GM21786 (cell line): ENCODE results near the gene MPRIP.

Source experiments
- ATAC-seq: cut with Tn5 transposase; IDR thresholded peaks from one replicate; pipeline ENCODE4 v1.9.1; 2021; ENCODE audit not compliant: unreplicated experiment

Gene MPRIP

DNA sequence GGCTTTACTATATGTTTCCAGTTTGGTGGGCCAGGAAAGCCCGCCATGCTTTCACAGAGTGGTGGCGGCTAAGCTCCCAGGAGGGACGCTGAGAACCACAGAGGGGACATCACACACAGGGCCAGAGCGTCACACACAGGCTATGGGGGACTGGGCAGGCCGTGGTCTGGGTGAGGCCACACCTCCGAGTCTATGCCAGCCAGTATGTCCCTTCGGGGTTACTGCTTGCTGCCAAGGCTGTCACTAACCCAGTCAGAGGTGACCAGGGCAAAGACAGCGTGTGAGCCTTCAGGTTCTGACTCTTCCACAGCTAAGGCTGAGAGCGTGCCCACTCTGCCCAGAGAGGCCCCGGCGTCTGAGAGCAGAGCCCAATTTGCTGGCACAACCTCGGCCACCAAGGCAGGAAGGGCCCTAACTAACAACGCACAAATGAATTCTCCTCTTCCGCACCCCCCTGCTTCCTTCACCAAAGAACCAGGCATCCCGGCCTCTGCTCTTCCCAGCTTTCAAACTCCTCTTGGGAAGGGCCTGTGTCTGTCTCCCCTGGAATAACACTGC lies 161.0 kb downstream of the MPRIP start:
- ATAC-seq, result no peak

DNA sequence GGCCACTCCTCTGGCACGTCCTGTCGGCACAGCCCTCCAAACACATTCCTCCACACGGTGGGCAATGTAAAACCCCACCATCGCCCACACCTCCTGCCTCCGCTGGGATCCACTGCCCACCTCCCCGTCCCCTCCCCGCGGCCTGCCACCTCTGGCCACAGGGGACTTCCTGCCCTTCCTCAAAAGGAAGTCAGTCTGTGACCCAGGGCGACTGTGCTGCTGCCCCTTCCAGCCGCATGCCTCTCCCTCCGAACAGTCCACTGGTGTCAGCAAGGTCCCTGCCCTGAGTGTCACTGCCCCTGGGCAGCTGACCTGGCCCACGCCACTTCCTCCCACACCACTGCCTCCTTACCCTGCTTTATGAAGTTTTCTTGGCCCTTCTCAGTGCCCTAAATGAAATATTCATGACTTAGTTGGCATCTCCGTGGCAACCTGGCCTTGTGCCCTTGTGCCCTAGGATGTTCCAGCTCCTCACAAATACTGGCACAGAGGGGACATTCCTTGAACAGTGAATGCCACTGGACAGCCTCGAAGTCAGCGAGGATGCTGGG lies 161.9 kb downstream of the MPRIP start:
- no peak for ATAC-seq

DNA sequence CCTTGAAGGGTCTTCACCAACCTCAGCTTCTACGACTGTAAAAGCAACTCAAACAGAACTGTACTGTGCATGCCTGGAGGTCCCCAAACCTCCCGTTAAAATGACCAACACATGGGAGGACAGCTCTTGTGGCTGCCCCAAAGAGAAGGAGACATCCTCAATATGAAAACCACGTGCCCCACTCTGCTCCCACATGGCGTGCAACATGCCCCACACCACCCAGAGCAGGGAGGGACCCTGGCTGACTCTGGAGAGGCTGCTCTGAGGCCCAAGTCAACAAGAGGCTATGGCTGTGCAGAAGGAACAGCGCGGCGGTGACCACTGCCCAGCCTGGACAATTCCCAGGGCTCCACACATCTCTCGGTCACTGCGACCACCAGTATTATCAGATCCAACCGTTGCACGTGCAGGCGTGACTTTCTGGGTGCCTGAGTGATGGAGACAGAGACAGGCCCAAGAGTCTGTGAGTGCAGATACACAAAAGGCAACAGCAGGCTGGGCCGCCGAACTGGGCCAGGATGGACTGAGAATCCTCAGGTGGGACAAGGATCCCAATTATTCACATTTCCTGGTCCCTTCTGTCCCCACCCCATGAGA lies 162.5 kb downstream of the MPRIP start:
- ATAC-seq, result no peak

GRCh38 chr17:17205368-17206123 lies 163.3 kb downstream of the MPRIP start:
- no peak for ATAC-seq

DNA sequence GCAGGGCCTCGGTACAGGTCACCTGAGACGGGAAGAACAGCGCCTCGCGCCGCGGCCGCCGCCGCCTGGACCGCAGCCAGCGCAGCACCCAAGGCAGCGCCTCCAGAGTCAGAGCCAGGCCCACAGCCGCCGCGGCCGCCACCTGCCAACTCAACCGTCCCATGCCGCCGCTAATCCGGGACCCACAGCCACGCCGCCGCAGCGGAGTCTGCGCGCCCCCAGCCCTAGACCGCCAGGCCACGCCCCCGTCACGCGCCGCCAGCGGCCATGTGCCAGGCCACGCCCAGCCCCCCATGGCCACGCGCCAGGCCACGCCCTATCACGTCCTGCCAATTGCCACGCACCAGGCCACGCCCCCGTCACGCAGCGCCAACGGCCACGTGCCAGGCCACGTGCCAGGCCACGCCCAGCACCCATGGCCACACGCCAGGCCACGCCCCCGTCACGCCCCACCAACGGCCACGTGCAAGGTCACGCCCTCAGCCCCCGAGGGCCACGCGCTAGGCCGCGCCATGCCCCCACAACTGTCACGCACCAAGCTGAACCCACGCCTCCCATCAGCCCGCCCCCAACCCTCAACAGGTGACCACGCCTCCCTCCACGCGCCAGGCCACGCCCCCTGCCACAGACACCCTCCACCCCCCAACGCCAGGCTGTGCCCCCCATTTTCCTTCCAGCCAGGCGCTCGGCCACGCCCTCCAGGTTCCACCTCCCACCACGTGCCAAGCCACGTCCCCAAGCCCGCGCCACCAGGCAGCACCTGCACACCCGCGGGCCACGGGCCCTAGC lies 164.1 kb downstream of the MPRIP start, which contains the start of gene PLD6:
Gene PLD6 (minus strand): TSS at position 210 of the 789 bp plus-strand sequence. CDS start 47 bp downstream, at position 163.
- ATAC-seq, result peak; percentile 43

- no peak for ATAC-seq
These were observed 164.7 kb downstream of the MPRIP start for GRCh38 chr17:17206913-17207335.

- ATAC-seq, result no peak
These were observed 165.7 kb downstream of the MPRIP start for GRCh38 chr17:17207998-17208397.

GRCh38 chr17:17213775-17214174 lies 171.5 kb downstream of the MPRIP start:
- no peak for ATAC-seq

- no peak for ATAC-seq
These were observed 172.6 kb downstream of the MPRIP start for GRCh38 chr17:17214646-17215436.

DNA sequence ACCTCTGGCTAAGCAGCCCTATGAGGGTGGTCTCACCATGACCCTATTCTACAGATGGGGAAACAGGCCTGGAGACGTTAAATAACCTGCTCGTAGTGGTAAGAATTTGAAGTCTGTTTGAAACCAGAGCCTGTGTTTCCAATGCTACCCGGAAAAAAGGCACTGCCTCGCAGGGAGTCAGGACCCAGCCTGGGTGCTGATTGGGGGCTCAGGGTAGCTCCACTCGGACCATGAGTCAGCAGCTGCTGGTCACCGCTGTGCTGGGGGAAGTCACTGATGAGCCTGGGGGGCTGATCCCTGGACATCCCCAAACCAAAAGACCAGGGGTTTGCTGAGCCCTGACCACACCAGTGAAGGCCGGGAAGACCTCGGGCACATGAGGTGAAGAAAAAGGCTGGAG lies 173.3 kb downstream of the MPRIP start:
- ATAC-seq, result no peak

- ATAC-seq, result no peak
These were observed 174.0 kb downstream of the MPRIP start for GRCh38 chr17:17216236-17216635.

- no peak for ATAC-seq
These were observed 174.5 kb downstream of the MPRIP start for GRCh38 chr17:17216776-17217175.

- no peak for ATAC-seq
These were observed 175.7 kb downstream of the MPRIP start for GRCh38 chr17:17217995-17218394.

DNA sequence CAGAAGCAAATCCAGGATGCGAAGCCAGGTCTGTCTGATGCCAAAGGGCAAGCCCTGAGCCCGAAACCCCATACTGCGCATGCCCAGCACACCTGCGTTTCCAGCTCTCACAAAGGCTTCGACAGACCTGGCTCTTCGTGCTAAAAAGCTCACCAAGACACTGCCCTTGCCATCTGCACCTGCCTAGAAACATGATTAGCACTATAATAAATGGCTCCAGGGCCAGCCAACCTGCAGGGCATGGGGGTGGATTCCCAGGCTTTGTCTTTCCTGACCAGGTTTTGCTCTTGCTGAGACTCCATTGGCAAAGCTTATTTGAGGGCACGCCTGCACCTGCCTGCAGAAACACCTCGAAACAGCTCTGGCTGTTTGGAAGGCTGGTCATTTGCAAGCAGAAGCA lies 178.3 kb downstream of the MPRIP start:
- ATAC-seq, result no peak

DNA sequence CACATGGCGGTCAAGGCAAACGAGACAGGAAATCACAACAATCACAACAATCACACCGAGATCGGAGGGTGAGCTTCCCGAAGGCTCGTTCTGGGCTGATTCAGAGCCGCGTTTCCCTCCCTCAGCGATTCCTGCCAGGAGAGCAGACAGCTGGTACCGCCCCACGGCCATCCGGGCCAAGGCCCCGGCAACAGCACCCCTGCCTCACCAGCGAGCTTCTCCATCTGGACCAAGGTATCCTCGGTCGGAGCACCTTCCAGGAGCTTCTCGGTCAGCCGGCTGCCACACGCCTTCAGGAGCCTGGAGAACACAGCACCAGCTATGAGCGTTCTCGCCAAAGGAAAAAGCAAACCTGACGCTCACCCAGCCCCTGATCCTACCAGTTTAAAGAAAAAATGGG lies 179.1 kb downstream of the MPRIP start:
- ATAC-seq, result no peak

GRCh38 chr17:17223736-17224135 lies 181.5 kb downstream of the MPRIP start:
- ATAC-seq, result no peak

DNA sequence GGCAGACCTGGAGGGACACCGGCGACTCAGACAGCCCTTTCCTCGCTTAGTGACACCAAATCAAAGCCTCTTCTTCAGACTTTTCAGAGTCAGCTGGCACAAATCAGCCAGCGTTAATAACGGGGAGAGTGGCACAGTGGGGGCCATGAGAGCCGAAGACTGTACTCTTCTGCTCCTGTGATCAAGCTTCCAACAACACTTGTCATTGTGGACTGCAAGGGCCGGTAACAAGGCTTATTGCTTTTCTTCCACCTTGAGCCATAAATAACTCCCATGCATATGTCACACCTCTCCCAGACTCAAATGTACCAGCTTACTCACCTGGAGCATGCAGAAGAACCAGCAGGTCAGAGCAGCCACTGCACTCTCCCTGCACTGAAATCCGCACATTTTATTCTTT lies 181.9 kb downstream of the MPRIP start:
- no peak for ATAC-seq

DNA sequence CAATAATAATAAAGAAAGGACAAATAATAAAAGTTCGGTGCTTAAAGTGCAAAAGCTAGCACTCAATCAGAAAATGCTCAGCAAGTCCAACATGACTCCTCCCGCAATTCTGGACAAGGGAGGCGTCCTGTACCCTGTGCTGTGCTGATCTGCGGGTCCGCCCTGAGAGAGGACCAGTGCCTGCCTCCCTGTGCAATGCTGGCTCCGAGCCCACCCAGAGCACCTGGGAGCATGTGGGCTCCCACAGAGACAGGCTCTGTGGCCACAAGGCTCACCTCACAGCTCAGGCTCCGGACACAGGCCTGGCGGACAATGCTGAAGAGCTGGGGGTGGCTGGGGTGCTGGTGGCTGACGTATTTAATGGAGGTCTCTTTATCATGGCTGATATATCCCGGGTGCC lies 183.6 kb downstream of the MPRIP start:
- ATAC-seq, result no peak

GRCh38 chr17:17226451-17227265 lies 184.4 kb downstream of the MPRIP start:
- ATAC-seq, result no peak
